GM12874 (cell line): Measurements from ENCODE around the gene SYF2.

Experiments used
- CTCF ChIP-seq: IDR thresholded peaks from 2 replicates; pipeline ENCODE4 v1.5.1; 2011; ENCODE audit warnings: low read depth, mild to moderate bottlenecking, control low read depth, low read length, moderate library complexity; ENCODE audit not compliant: insufficient read depth

Gene SYF2

GRCh38 chr1:25192154-25192553, 40.1 kb downstream of the SYF2 start:
- no peak for TF ChIP-seq CTCF

GRCh38 chr1:25190260-25190659, 42.0 kb downstream of the SYF2 start:
- TF ChIP-seq CTCF = no peak

GRCh38 chr1:25187077-25187476, 45.2 kb downstream of the SYF2 start:
- no peak for TF ChIP-seq CTCF

- no peak for TF ChIP-seq CTCF
Measured at GRCh38 chr1:25186161-25187007, 45.9 kb downstream of the SYF2 start.

- no peak for TF ChIP-seq CTCF
Measured at GRCh38 chr1:25185409-25186160, 46.7 kb downstream of the SYF2 start.

- no peak for TF ChIP-seq CTCF
Measured at GRCh38 chr1:25184001-25184762, 48.1 kb downstream of the SYF2 start.
